H1 (cell line): Measurements from ENCODE around the gene SLC5A4. TPM values are rescaled to one million over a fixed set of nuclear protein-coding genes. Genes with fewer than 3 reads are reported as not detected.

Experiments
- CTCF ChIA-PET: fragments of 300-600 bp; sonication (Branson Sonifier 250); formaldehyde crosslinking; loops from one replicate; lab custom pipeline; 2021; ENCODE audit not compliant: partially characterized antibody; lab: Charles Lee
- POLR2A ChIA-PET: fragments of 300-600 bp; sonication (Branson Sonifier 250); formaldehyde crosslinking; loops from one replicate; lab custom pipeline; 2021; ENCODE audit warnings: inconsistent platforms; ENCODE audit not compliant: partially characterized antibody; lab: Charles Lee
- DNase-seq, 2 experiments: peaks; one replicate each; pipeline versions ENCODE4 v3.0.0 to v3.0.0-alpha.2; 2010 to 2022; ENCODE audit warnings: low spot score in 2 of 2, low read depth in 1 of 2, mixed read lengths in 1 of 2
- FAIRE-seq: peaks from 2 replicates; lab custom pipeline; 2011; peaks lifted over from hg19 to GRCh38; lab: Jason Lieb, UNC
- H2AFZ ChIP-seq: 2 replicates; pipeline ENCODE4 v1.8.1; 2012; ENCODE audit warnings: low read length, inconsistent platforms
- H2AK5ac ChIP-seq: 2 replicates; pipeline ENCODE4 v1.6.1; 2013; ENCODE audit warnings: low read depth, low read length
- H2BK120ac ChIP-seq: replicated peaks from 2 replicates; pipeline ENCODE3; 2013; ENCODE audit warnings: low read depth, low read length, inconsistent platforms
- H2BK12ac ChIP-seq: 2 replicates; pipeline ENCODE4 v1.6.1; 2013; ENCODE audit warnings: low read depth, low read length
- H2BK15ac ChIP-seq: 2 replicates; pipeline ENCODE4 v1.6.1; 2013; ENCODE audit warnings: low read length
- H2BK20ac ChIP-seq: 2 replicates; pipeline ENCODE4 v1.6.1; 2013; ENCODE audit warnings: low read length
- H2BK5ac ChIP-seq: 2 replicates; pipeline ENCODE4 v1.6.1; 2013; ENCODE audit warnings: low read depth, low read length
- H3K14ac ChIP-seq: 2 replicates; pipeline ENCODE4 v1.6.1; 2013; ENCODE audit warnings: inconsistent platforms; ENCODE audit not compliant: insufficient read length
- H3K18ac ChIP-seq: 2 replicates; pipeline ENCODE4 v1.6.1; 2013; ENCODE audit warnings: low read length; ENCODE audit errors: extremely low read depth
- H3K23ac ChIP-seq: 2 replicates; pipeline ENCODE4 v1.6.1; 2013; ENCODE audit warnings: inconsistent platforms; ENCODE audit not compliant: insufficient read length
- H3K23me2 ChIP-seq: 2 replicates; pipeline ENCODE4 v1.6.1; 2013; ENCODE audit warnings: low read depth, low read length
- H3K27ac ChIP-seq: 2 replicates; pipeline ENCODE4 v1.6.1; 2011; ENCODE audit warnings: low read depth, low read length, inconsistent platforms
- H3K27me3 ChIP-seq, 4 experiments: replicated peaks in 1 of 4; 1 replicate in 1 of 4; 2 replicates in 3 of 4; pipeline versions ENCODE4 v1.6.1 to v1.8.1; 2011 to 2013; ENCODE audit warnings: low read length in 3 of 4, mild to moderate bottlenecking in 3 of 4, inconsistent platforms in 2 of 4, mixed read lengths in 2 of 4, moderate library complexity in 1 of 4; ENCODE audit not compliant: control insufficient read depth in 3 of 4, insufficient read depth in 3 of 4; ENCODE audit errors: extremely low read depth in 1 of 4
- H3K36me3 ChIP-seq, 4 experiments: 2 replicates each; pipeline versions ENCODE4 v1.6.1 to v1.8.1; 2011 to 2013; ENCODE audit warnings: mild to moderate bottlenecking in 4 of 4, low read length in 3 of 4, moderate library complexity in 2 of 4, control low read depth in 1 of 4, inconsistent platforms in 1 of 4; ENCODE audit not compliant: insufficient read depth in 4 of 4, control insufficient read depth in 2 of 4
- H3K4ac ChIP-seq: replicated peaks from 2 replicates; pipeline ENCODE3; 2013; ENCODE audit warnings: low read length, low read depth, mixed read lengths, inconsistent platforms; ENCODE audit not compliant: insufficient read length
- H3K4me1 ChIP-seq, 4 experiments: replicated peaks in 1 of 4; 1 replicate in 1 of 4; 2 replicates in 3 of 4; pipeline versions ENCODE4 v1.6.1 to v1.8.1; 2011 to 2013; ENCODE audit warnings: low read length in 3 of 4, inconsistent platforms in 2 of 4, mixed read lengths in 1 of 4; ENCODE audit not compliant: insufficient read depth in 4 of 4, control insufficient read depth in 3 of 4
- H3K4me2 ChIP-seq, 2 experiments: 2 replicates each; pipeline versions ENCODE4 v1.6.1 to v1.8.1; 2011 to 2013; ENCODE audit warnings: low read depth in 2 of 2, low read length in 2 of 2, control low read depth in 1 of 2, inconsistent platforms in 1 of 2, mild to moderate bottlenecking in 1 of 2; ENCODE audit not compliant: insufficient read depth in 1 of 2
- H3K4me3 ChIP-seq, 4 experiments: fragments of 200-600, 300-600 bp in 1 of 4; sonication (generic), shearing (Covaris generic), sonication (Bioruptor Twin) in 1 of 4; 2 replicates each; pipeline versions ENCODE4 v1.5.1 to v1.8.1; 2011 to 2016; ENCODE audit warnings: low read length in 4 of 4, low read depth in 3 of 4, control low read depth in 2 of 4, inconsistent platforms in 2 of 4, mild to moderate bottlenecking in 2 of 4, mixed read lengths in 1 of 4, moderate library complexity in 1 of 4; ENCODE audit not compliant: insufficient read depth in 2 of 4; ENCODE audit errors: extremely low read depth in 1 of 4
- H3K56ac ChIP-seq: replicated peaks from 2 replicates; pipeline ENCODE3; 2013; ENCODE audit warnings: low read depth, mild to moderate bottlenecking, mixed read lengths, low read length, inconsistent platforms; ENCODE audit not compliant: insufficient read length
- H3K79me1 ChIP-seq: 2 replicates; pipeline ENCODE4 v1.6.1; 2013; ENCODE audit warnings: low read depth, low read length, control low read depth
- H3K79me2 ChIP-seq, 2 experiments: 2 replicates each; pipeline versions ENCODE4 v1.6.1 to v1.8.1; 2012 to 2013; ENCODE audit warnings: low read length in 2 of 2, mild to moderate bottlenecking in 2 of 2, inconsistent platforms in 1 of 2; ENCODE audit not compliant: insufficient read depth in 2 of 2, control insufficient read depth in 1 of 2
- H3K9ac ChIP-seq, 4 experiments: replicated peaks in 1 of 4; 1 replicate in 1 of 4; 2 replicates in 3 of 4; pipeline versions ENCODE4 v1.6.1 to v1.8.1; 2011 to 2013; ENCODE audit warnings: low read depth in 3 of 4, low read length in 3 of 4, control low read depth in 2 of 4, mild to moderate bottlenecking in 2 of 4, moderate library complexity in 2 of 4, inconsistent platforms in 1 of 4; ENCODE audit errors: extremely low read depth in 1 of 4
- H3K9me3 ChIP-seq, 2 experiments: 2 replicates each; pipeline versions ENCODE4 v1.6.1 to v1.8.1; 2012 to 2013; ENCODE audit warnings: mild to moderate bottlenecking in 2 of 2, moderate library complexity in 2 of 2, control low read depth in 1 of 2, inconsistent platforms in 1 of 2, low read depth in 1 of 2, low read length in 1 of 2, mixed read lengths in 1 of 2; ENCODE audit not compliant: insufficient read depth in 2 of 2
- H4K20me1 ChIP-seq, 2 experiments: replicated peaks in 1 of 2; 2 replicates each; pipeline versions ENCODE3 to v1.8.1; 2011 to 2013; ENCODE audit warnings: inconsistent platforms in 2 of 2, low read length in 2 of 2, mild to moderate bottlenecking in 1 of 2; ENCODE audit not compliant: insufficient read depth in 2 of 2, control insufficient read depth in 1 of 2
- H4K5ac ChIP-seq: 2 replicates; pipeline ENCODE4 v1.6.1; 2013; ENCODE audit warnings: low read length, low read depth, mixed read lengths, inconsistent platforms; ENCODE audit not compliant: insufficient read length
- H4K8ac ChIP-seq: 2 replicates; pipeline ENCODE4 v1.8.0; 2013; ENCODE audit warnings: mild to moderate bottlenecking, moderate library complexity, low read length, inconsistent platforms; ENCODE audit not compliant: insufficient read depth; ENCODE audit errors: extremely low read depth
- H4K91ac ChIP-seq: replicated peaks from 2 replicates; pipeline ENCODE3; 2013; ENCODE audit warnings: low read length, mixed read lengths, inconsistent platforms; ENCODE audit not compliant: insufficient read length
- BACH1 ChIP-seq: IDR thresholded peaks from 2 replicates; pipeline ENCODE4 v1.6.1; 2012; ENCODE audit warnings: low read length, improper control_type of control experiment
- CHD2 ChIP-seq: IDR thresholded peaks from 2 replicates; pipeline ENCODE4 v1.6.1; 2012; ENCODE audit warnings: low read length, improper control_type of control experiment
- GTF2F1 ChIP-seq: IDR thresholded peaks from 2 replicates; pipeline ENCODE4 v1.6.1; 2012; ENCODE audit warnings: low read depth, low read length, improper control_type of control experiment, borderline replicate concordance
- HDAC6 ChIP-seq: IDR thresholded peaks from one replicate; pipeline ENCODE4 v1.7.1; 2012; ENCODE audit warnings: low read depth, mild to moderate bottlenecking, inconsistent platforms, low read length, moderate library complexity
- JUND ChIP-seq: IDR thresholded peaks from 2 replicates; pipeline ENCODE4 v1.6.1; 2011; ENCODE audit warnings: mild to moderate bottlenecking, improper control_type of control experiment, low read length
- RBBP5 ChIP-seq: IDR thresholded peaks from 2 replicates; pipeline ENCODE4 v1.7.1; 2012; ENCODE audit warnings: low read depth, mild to moderate bottlenecking, inconsistent platforms, low read length, moderate library complexity, borderline replicate concordance
- RNF2 ChIP-seq: fragments of 200-900, 300-1000 bp; sonication (generic); IDR thresholded peaks from 2 replicates; pipeline ENCODE4 v1.7.1; 2016; ENCODE audit warnings: borderline replicate concordance, low read depth, mild to moderate bottlenecking, antibody characterized with exemption, low read length; ENCODE audit not compliant: poor library complexity, severe bottlenecking; ENCODE audit errors: missing control alignments
- RXRA ChIP-seq: IDR thresholded peaks from 2 replicates; pipeline ENCODE4 v1.6.1; 2011; ENCODE audit warnings: low read depth, mild to moderate bottlenecking, low read length, moderate library complexity; ENCODE audit not compliant: insufficient read depth
- SAP30 ChIP-seq: fragments of 300-600 bp; sonication (generic); IDR thresholded peaks from 2 replicates; pipeline ENCODE4 v1.7.1; 2012; ENCODE audit warnings: low read length, moderate library complexity, mild to moderate bottlenecking, inconsistent platforms; ENCODE audit not compliant: insufficient read depth, insufficient replicate concordance
- WGBS, 2 experiments: shearing (Covaris generic) in 1 of 2; methylation state at CpG; one replicate each; pipeline versions ENCODE4 v1.1.6 to v1.1.7; 2013 to 2015; ENCODE audit warnings: low lambda C conversion rate in 2 of 2, mixed read lengths in 2 of 2, inconsistent platforms in 1 of 2, low coverage in 1 of 2, missing lambda C conversion rate in 1 of 2; ENCODE audit not compliant: insufficient replicate concordance in 2 of 2, insufficient coverage in 1 of 2, insufficient read length in 1 of 2; ENCODE audit errors: extremely low coverage in 1 of 2, missing lambda C conversion rate in 1 of 2; 5-methylcytosine and 5-hydroxymethylcytosine counted together
- polyA plus RNA-seq, 7 experiments: library from polyadenylated mRNA; depleted of rRNA in 3 of 7; stranded (reverse) in 5 of 7; unstranded in 2 of 7; fragments of >200 nt in 5 of 7; fragments of 200-250 nt in 2 of 7; gene quantifications; 1 replicate in 5 of 7; 2 replicates in 1 of 7; 4 replicates in 1 of 7; pipeline versions ENCODE4 v1.2.1 to v1.2.3, GENCODE V29; 2011 to 2013; ENCODE audit warnings: missing spikeins in 2 of 7, mixed read lengths in 2 of 7
- total RNA-seq: library from RNA; stranded (reverse); fragmentation: NEBNext Ultra II Directional; extraction: Animal tissue kit (Norgen Biotek cat#: 25700); gene quantifications from 2 replicates; pipeline ENCODE4 v1.2.1, GENCODE V29; 2021
- TF ChIP-seq, protein P1 (sequence below): IDR thresholded peaks from 2 replicates; pipeline ENCODE4 v1.6.1; 2012; ENCODE audit warnings: low read length, inconsistent platforms
- TF ChIP-seq, protein P2 (sequence below): IDR thresholded peaks from 2 replicates; pipeline ENCODE4 v1.6.1; 2012; ENCODE audit warnings: inconsistent platforms

The SLC5A4 gene
- total and polyA plus RNA-seq, 2 of the 8 experiments (the other 6 are each of a cell fraction or from before 2014, with no cell fraction given): 0.17 TPM; not detected in 1

DNA sequence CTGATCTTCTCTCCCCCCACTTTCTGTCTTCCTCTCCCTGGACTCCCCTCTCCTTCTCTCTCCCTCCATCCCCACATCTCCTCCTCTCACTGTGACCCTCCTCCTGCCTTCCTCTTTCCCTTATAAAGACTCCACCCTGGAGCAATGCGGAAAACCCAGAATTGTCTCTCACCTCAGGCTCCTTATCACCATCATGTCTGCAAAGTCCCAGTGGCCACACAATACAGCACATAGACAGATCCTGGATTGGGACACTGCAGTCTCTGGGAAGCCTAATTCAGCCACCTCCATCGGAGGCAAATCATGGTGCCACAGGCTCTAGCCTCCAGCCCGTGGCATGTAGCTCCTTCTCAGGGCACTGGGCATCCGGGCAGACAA lies 53.0 kb downstream of the SLC5A4 start:
- peak overlapping the region; percentile 65; the same call in 1 of the 2 replicates for H4K8ac ChIP-seq
- H4K5ac ChIP-seq: no peak overlapping the region
- no peak overlapping the region for H2BK5ac ChIP-seq
- peaks cover 0 to 1% of the 10 kb centered on the region in 2 experiments for H4K20me1 ChIP-seq
- H3K56ac ChIP-seq: no peak overlapping the region
- CTCF ChIA-PET: interaction anchor here (0.6 to 2.6 kb wide), 24 partner anchors 9 to 231 kb away, joined by 3 to 16 read pairs (median 3); no protein-coding TSS in a partner anchor
- peak overlapping the region; percentile 97; the same call in 1 of the 2 replicates for H2BK15ac ChIP-seq
- H2AFZ ChIP-seq: no peak overlapping the region
- POLR2A ChIA-PET: interaction anchor here (1.3 kb wide), 1 partner anchor 146 kb away, joined by 3 read pairs; no protein-coding TSS in a partner anchor
- peak overlapping the region; percentile 46 for H4K91ac ChIP-seq
- H3K27ac ChIP-seq: no peak overlapping the region
- H3K79me2 ChIP-seq: no peaks in the 10 kb centered on the region
- no peak overlapping the region for H3K9ac ChIP-seq
- no peaks in the 10 kb centered on the region for H3K79me1 ChIP-seq
- H2BK12ac ChIP-seq: 0 out of 2 replicates have a peak overlapping the region, but pooled peaks have one; percentile 39
- H3K14ac ChIP-seq: no peak overlapping the region
- peak in 1 of 2 experiments; percentile 7 for DNase-seq
- H3K9me3 ChIP-seq: no peaks in the 10 kb centered on the region
- H2BK120ac ChIP-seq: no peak overlapping the region
- no peak overlapping the region for H2AK5ac ChIP-seq
- no peak overlapping the region for H3K18ac ChIP-seq
- no peak for FAIRE-seq
- no peaks in the 10 kb centered on the region for H3K36me3 ChIP-seq
- H3K4me1 ChIP-seq: peaks cover 0 to 31% (median 14%) of the 10 kb centered on the region in 4 experiments; a peak in 5 of 7 replicates
- H3K23me2 ChIP-seq: peaks cover 20% of the 10 kb centered on the region
- peaks cover 19 to 50% (median 42%) of the 10 kb centered on the region in 4 experiments for H3K27me3 ChIP-seq
- no peak overlapping the region for H2BK20ac ChIP-seq
- H3K23ac ChIP-seq: no peak overlapping the region
- peak overlapping the region; percentile 8 for H3K4ac ChIP-seq
- H3K4me3 ChIP-seq: no peak overlapping the region
- H3K4me2 ChIP-seq: peak overlapping the region in 1 of 2 experiments; percentile 98; a peak in 1 of 4 replicates
- WGBS, 2 experiments: 51% methylated on average over 4 of the region's 4 CpGs; no CpG with 5 or more reads in 1 of the 2 experiments
- TF ChIP-seq RXRA (no peak), CHD2 (no peak), RBBP5 (no peak), GTF2F1 (no peak), HDAC6 (no peak), BACH1 (no peak), RNF2 (no peak), JUND (no peak), SAP30 (no peak)
- TF ChIP-seq, protein P1, sequence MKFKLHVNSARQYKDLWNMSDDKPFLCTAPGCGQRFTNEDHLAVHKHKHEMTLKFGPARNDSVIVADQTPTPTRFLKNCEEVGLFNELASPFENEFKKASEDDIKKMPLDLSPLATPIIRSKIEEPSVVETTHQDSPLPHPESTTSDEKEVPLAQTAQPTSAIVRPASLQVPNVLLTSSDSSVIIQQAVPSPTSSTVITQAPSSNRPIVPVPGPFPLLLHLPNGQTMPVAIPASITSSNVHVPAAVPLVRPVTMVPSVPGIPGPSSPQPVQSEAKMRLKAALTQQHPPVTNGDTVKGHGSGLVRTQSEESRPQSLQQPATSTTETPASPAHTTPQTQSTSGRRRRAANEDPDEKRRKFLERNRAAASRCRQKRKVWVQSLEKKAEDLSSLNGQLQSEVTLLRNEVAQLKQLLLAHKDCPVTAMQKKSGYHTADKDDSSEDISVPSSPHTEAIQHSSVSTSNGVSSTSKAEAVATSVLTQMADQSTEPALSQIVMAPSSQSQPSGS: no peak
- TF ChIP-seq, protein P2, sequence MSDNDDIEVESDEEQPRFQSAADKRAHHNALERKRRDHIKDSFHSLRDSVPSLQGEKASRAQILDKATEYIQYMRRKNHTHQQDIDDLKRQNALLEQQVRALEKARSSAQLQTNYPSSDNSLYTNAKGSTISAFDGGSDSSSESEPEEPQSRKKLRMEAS: no peak
